ENCODE data around the gene KCNJ15. TPM values are rescaled to one million over a fixed set of nuclear protein-coding genes. Genes with fewer than 3 reads are reported as not detected.

The KCNJ15 gene
- 10 to 100 TPM in 3 of 4 donors, 1 to 10 TPM in 1; 8.1 to 17.8 (median 15.8) TPM for total RNA-seq

DNA sequence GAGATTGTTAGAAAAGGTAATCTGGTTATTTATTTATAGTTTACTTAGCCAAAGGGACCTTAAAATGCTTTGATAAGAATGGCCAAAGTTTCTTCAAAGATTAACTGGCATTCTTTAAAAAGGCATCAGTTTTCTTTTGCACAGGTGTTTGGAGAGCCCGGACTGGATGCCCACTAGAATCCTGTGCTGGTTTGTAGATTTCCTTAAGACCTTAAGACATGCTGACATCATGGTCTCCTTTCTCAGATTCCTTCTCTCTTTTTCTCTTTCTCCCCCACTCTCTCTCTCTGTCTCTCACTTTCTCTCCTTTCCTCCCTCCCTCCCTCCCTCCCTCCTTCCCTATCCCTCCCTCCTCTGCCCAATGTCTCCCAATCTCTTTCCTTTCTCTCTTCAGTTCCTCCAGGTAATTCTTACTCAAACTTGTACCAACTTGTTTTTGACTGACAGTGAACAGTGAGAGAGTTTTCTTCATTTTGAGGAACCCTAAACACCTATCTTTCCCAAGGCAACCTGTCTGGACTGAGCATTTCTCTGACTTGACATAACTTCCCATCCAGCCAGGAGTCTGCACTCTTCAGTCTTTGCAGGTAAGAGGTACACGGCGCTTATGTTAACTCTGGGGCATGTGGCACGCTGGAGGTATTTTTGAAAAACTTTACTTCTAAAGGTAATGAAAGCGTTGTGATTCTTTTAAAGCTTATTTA is at the start of gene KCNJ15:
KCNJ15 (plus strand) TSS at position 393 of the 704 bp plus-strand sequence. CDS start 42,271 bp downstream, outside the sequence.
- WGBS, 2 donors, result 37 to 54% methylated on average over 5 of the region's 5 CpGs
- H3K27ac ChIP-seq, result peak within 1 kb of the TSS in 3 of 4 donors; percentile 56 to 77 (median 71)
- intact Hi-C loops (cut with DNase I), result no loop called here
- peak within 1 kb of the TSS; percentile 40 to 54 (median 51) for H3K4me3 ChIP-seq
- TF ChIP-seq POLR2A (IDR thresholded peaks at IDR 0.05), result peak in 1 of 4 donors; percentile 46
- TF ChIP-seq, protein P1, sequence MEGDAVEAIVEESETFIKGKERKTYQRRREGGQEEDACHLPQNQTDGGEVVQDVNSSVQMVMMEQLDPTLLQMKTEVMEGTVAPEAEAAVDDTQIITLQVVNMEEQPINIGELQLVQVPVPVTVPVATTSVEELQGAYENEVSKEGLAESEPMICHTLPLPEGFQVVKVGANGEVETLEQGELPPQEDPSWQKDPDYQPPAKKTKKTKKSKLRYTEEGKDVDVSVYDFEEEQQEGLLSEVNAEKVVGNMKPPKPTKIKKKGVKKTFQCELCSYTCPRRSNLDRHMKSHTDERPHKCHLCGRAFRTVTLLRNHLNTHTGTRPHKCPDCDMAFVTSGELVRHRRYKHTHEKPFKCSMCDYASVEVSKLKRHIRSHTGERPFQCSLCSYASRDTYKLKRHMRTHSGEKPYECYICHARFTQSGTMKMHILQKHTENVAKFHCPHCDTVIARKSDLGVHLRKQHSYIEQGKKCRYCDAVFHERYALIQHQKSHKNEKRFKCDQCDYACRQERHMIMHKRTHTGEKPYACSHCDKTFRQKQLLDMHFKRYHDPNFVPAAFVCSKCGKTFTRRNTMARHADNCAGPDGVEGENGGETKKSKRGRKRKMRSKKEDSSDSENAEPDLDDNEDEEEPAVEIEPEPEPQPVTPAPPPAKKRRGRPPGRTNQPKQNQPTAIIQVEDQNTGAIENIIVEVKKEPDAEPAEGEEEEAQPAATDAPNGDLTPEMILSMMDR (IDR thresholded peaks at IDR 0.05), result no peak
- H3K9me3 ChIP-seq, result no peaks in the 10 kb centered on the region
- no peaks in the 10 kb centered on the region for H3K27me3 ChIP-seq
- H3K4me1 ChIP-seq, result peaks cover 0 to 39% (median 14%) of the 10 kb centered on the region in 3 donors
- H3K36me3 ChIP-seq, result no peaks in the 10 kb centered on the region
- DNase-seq, result no peak

DNA sequence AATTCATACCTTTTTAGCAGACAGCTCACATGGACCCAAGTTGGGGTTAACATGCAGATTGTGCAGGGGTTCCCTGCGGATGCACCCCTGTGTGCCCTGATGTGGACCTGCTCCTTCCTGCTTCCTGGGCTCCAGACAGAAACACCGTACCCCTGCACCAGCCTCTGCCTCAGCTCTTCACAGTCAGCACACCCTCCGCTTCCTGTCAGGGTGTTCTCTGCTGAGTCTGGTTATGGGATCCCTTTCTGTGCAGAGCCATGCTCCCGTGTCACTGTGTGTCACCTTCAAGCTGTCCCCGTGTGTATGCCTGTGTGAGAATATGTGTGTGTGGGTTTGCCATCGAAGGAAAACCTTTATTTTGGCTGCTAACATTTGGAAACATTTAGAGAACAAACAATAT is 48.7 kb upstream of the KCNJ15 start:
- H3K9me3 ChIP-seq, result peaks cover 0 to 15% (median 0%) of the 10 kb centered on the region in 3 donors
- DNase-seq, result no peak
- peaks cover 0 to 10% (median 0%) of the 10 kb centered on the region in 3 donors for H3K4me1 ChIP-seq
- 52 to 59% methylated on average over 6 of the region's 6 CpGs for WGBS, 2 donors
- TF ChIP-seq POLR2A (IDR thresholded peaks at IDR 0.05), result no peak
- TF ChIP-seq, protein P1 (IDR thresholded peaks at IDR 0.05), result no peak
- H3K27me3 ChIP-seq, result peaks cover 0 to 62% (median 0%) of the 10 kb centered on the region in 4 donors
- H3K4me3 ChIP-seq, result no peak overlapping the region
- intact Hi-C loops (cut with DNase I), result no loop called here
- H3K27ac ChIP-seq, result no peak overlapping the region
- no peaks in the 10 kb centered on the region for H3K36me3 ChIP-seq

DNA sequence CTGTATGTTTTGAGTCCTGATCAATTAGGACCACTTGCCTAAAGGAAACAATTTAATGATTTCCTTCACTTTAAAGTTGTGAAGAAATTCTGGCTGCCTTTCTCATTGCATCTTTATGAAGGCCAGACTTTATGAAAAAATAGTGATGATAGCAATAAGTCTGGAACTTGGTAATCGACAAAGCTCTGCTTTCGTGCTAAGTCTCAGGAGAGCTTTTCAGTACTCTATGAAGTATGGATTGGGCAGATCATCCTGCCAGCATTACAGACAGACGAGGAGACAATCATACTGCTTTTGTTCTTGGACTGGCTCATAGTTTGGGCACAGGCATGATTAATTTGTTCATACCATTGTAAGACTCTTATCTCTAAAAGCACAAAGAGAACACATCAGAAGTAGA is 45.5 kb upstream of the KCNJ15 start:
- Histone ChIP-seq H3K4me3 (no peak overlapping the region), H3K4me1 (peaks cover 0 to 16% (median 0%) of the 10 kb centered on the region in 3 donors), H3K27ac (no peak overlapping the region), H3K27me3 (peaks cover 0 to 48% (median 0%) of the 10 kb centered on the region in 4 donors), H3K36me3 (no peaks in the 10 kb centered on the region), H3K9me3 (peaks cover 0 to 15% (median 0%) of the 10 kb centered on the region in 3 donors)
- DNase-seq, result no peak
- 72 to 77% methylated on average over 3 of the region's 3 CpGs for WGBS, 2 donors
- intact Hi-C loops (cut with DNase I), result no loop called here
- no peak for TF ChIP-seq POLR2A (IDR thresholded peaks at IDR 0.05)
- TF ChIP-seq, protein P1 (IDR thresholded peaks at IDR 0.05), result no peak

DNA sequence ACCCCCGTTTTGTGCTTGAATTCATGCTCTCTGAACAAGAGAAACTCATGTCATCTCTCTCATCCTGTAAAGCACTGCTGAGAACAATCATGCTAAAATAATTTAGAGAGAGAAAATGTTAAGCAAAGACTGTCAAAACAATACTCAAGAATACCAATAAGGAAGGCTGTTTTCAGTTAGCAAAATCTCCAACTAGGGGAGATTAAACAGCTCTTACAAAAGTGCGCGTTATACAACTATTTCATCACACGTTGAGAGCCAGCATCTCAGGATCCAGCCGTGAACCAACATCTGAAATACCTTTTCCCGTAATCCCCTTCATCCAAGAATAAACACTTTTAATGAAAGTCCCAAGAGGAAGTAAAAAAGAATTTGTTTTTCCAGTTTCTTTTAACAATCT is 44.1 kb upstream of the KCNJ15 start:
- peaks cover 0 to 36% (median 0%) of the 10 kb centered on the region in 4 donors for H3K27me3 ChIP-seq
- 50 to 61% methylated on average over 6 of the region's 6 CpGs for WGBS, 2 donors
- peaks cover 0 to 15% (median 0%) of the 10 kb centered on the region in 3 donors for H3K9me3 ChIP-seq
- no peak for DNase-seq
- TF ChIP-seq POLR2A (IDR thresholded peaks at IDR 0.05), result no peak
- TF ChIP-seq, protein P1 (IDR thresholded peaks at IDR 0.05), result no peak
- H3K36me3 ChIP-seq, result no peaks in the 10 kb centered on the region
- H3K4me3 ChIP-seq, result no peak overlapping the region
- no peak overlapping the region for H3K27ac ChIP-seq
- H3K4me1 ChIP-seq, result peaks cover 0 to 16% (median 0%) of the 10 kb centered on the region in 3 donors
- intact Hi-C loops (cut with DNase I), result no loop called here

DNA sequence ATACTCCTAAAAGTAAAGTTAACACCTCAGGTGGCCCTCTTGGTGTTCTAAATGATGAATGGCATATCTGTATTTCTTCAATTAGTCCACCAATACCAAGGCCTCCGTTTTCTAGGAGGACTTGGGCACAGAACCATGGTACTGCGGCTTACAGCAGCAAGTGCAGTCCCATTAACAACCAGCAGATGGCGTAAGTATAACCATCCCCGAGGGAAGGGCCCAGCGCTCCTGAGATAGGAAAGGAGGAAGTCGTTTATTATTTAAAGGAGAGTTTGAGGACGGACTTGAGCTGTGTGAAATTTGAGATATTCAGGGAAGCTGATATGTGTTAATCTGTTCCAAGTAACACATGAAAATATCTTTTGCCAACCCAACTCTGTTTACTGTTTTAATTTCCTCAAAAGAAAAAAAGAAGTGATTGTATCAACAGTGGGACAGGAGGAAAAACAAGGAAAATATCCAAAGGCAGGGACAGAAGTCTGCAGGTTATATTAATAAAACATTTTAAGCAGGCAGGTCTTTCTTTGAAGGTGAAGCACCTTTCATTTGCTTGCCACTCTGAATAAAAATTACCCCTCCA is 37.7 kb upstream of the KCNJ15 start:
- intact Hi-C loops (cut with DNase I), result loop anchor here (2.0 kb wide), 1 partner anchor 134 kb away; no protein-coding TSS in a partner anchor
- Histone ChIP-seq H3K9me3 (peaks cover 0 to 19% (median 13%) of the 10 kb centered on the region in 3 donors), H3K27ac (peak overlapping the region in 2 of 4 donors; percentile 40 to 67), H3K4me1 (peaks cover 2 to 16% (median 4%) of the 10 kb centered on the region in 3 donors), H3K36me3 (no peaks in the 10 kb centered on the region), H3K4me3 (no peak overlapping the region), H3K27me3 (no peaks in the 10 kb centered on the region)
- no peak for DNase-seq
- TF ChIP-seq, protein P1 (IDR thresholded peaks at IDR 0.05), result peak; percentile 62 to 99 (median 98)
- no peak for TF ChIP-seq POLR2A (IDR thresholded peaks at IDR 0.05)
- WGBS, 2 donors, result 1 to 4% methylated on average over 7 of the region's 7 CpGs

Measured in esophagus squamous epithelium (tissue), 5 donors.